GM18498 (cell line): ENCODE data around the gene PFKFB4.
"Not testable (repeated sequence)": the region's sequence is repeated elsewhere in the genome, so short reads cannot be mapped to it uniquely, and the experiment has no call there.

Source experiments
- ATAC-seq: cut with Tn5 transposase; IDR thresholded peaks from one replicate; pipeline ENCODE4 v1.9.1; 2021; ENCODE audit warnings: mild to moderate bottlenecking, moderate library complexity; ENCODE audit not compliant: unreplicated experiment

The PFKFB4 gene

DNA sequence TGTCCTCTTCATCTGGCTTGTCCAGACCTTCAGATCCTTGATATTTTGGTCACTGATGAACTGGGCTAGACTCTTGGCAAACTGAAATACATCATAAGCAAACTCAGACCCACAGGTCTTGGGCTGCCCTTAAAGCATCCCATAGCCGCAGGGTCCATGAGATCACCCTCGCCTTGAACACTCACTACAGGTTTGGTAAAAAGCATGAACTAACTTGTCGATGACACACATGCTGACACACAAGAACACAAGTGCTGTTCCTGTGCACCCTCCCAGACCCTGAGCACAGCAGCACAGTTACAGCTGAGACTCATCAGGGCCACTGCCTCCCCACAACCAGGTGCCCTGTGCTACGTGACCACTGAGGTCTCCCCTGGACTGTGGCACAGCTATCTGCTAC lies 21.0 kb downstream of the PFKFB4 start:
- no peak for ATAC-seq

DNA sequence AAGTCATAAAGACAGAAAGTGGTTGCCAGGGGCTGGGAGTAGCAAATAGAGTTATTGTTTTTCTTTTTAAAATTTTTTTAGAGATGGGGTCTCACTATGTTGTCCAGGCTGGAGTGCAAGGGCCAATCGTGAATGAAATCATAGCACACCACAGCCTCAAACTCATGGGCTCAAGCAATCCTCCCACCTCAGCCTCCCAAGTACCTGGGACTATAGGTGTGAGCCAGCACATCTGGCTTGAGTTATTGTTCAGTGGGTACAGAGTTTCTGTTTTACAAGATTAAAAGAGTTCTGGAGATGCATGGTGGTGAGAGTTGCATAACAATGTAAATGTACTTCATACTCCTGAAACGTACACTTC lies 23.6 kb downstream of the PFKFB4 start:
- ATAC-seq, result no peak

DNA sequence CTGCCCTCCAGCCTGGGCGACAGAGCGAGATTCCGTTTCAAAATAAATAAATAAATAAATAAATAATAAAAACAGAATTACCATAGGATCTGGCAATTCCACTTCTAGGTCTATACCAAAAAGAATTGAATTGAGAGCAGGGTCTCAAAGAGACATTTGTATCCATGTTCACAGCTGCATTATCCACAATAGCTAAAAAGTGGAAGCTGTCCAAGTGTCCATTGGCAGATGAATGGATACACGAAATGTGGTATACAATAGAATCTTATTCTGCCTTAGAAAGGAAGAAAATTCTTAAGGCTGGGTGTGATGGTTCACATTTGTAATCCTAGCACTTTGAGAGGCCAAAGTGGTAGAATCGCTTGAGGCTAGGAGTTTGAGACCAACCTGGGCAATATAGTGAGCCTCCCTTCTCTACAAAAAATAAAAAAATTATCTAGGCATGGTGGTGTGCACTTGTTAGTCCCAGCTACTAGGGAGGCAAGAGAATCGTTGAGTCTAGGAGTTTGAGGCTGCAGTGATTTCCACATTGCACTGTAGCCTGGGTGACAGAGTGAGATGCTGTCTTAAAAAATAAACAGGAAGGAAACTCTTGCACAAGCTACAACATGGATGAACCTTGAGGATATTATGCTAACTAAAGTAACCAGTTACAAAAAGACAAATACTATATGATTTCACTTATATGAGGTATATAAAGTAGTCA lies 24.2 kb downstream of the PFKFB4 start:
- no peak for ATAC-seq

DNA sequence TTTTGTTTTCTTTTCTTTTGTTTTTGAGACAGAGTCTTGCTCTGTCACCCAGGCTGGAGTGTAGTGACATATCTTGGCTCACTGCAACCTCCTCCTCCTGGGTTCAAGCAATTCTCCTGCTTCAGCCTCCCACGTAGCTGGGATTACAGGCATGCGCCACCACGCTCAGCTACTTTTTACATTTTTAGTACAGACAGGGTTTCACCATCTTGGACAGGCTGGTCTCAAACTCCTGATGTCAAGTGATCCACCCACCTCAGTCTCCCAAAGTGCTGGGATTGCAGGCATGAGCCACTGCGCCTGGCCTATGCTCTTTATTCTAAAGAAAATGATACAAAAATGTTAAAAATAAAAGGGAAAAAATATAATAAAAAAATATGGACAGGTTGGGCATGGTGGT lies 25.9 kb downstream of the PFKFB4 start:
- ATAC-seq, result not testable (repeated sequence)

DNA sequence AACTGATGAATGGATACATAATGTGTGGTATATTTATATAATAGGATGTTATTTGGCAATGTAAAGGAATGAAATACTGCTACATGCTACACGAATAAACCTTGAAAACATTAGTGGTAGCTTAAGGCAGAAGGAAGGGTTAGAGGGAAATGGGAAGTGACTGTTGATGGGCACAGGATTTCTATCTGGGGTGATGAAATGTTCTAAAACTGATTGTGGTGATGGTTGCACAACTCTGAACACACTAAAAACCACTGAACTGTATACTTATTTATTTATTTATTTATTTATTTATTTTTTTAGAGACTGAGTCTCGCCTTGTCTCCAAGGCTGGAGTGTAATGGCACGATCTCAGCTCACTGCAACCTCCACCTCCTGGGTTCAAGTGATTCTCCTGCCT lies 27.8 kb downstream of the PFKFB4 start:
- ATAC-seq, result no peak

DNA sequence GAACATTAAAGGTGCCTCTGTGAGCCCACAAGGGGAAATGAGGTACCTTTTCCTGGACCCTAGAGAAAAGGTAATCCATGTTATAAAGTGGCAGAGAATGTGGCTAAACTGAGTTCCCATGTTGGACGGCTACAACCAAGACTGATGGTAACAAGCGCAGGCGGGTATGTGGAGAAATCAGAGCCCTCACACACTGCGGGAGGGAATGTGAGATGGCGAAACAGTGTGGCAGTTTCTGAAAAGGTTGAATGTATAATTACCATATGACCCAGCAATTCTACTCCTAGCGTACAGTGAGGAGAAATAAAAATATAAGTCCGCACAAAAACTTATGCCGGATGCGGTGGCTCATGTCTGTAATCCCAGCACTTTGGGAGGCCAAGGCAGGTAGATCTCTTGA lies 28.6 kb downstream of the PFKFB4 start:
- ATAC-seq, result no peak

DNA sequence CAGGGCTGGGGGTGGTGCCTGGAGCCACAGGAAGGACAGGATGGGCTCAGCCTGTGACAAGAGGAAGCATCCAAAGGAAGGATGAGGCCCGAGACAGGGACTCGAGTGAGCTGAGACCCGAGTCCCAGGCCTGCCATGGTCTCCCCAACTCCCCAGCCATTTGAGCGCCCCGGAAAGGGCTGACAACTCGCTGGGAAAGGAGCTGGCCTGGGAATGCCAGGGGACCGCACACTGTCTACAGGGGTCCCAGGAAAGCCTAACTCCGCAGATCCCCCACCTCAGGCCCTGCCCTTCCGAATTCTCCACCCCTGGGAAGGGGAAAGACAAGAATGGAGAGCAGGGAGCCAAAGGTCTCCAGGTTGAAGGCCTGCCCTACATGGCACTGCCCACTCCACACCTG lies 31.6 kb downstream of the PFKFB4 start:
- ATAC-seq, result no peak

DNA sequence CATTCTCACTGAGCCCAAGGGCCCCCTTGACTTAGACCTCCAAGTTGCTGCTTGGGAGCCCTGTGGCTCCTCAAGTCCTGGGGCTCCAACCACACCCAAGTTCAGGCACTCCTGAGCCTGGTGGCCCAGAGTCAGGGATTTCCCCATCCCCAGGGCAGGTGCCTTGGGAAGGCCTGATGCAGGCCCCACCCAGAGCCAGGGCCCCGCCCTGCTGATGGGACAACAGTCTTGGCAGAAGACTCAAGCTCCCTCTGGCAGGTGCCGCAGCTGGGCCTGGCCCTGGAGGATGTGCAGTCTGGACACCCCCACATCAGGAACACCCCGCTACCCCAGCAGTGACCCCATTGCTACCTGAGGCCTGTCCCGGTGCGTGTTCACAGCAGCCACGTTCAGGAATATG lies 35.0 kb downstream of the PFKFB4 start:
- ATAC-seq, result no peak

DNA sequence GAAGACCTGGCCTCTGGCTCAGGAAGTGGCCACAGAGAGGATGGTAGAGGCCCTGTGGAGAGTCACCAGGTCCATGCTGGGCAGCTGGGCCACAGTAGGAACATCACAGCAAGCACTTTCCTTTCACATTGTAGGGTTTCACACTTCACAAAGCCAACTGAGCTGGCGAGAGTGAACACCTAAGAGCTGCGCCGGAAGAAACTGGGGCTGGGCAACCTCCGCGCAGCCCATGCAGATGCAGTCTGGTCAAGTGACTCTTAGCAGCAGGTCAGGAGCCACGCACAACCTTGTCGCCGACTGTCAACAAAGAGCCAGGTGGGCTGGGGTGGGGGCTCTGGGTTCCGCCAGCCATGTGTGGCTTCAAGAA lies 37.3 kb downstream of the PFKFB4 start:
- no peak for ATAC-seq

DNA sequence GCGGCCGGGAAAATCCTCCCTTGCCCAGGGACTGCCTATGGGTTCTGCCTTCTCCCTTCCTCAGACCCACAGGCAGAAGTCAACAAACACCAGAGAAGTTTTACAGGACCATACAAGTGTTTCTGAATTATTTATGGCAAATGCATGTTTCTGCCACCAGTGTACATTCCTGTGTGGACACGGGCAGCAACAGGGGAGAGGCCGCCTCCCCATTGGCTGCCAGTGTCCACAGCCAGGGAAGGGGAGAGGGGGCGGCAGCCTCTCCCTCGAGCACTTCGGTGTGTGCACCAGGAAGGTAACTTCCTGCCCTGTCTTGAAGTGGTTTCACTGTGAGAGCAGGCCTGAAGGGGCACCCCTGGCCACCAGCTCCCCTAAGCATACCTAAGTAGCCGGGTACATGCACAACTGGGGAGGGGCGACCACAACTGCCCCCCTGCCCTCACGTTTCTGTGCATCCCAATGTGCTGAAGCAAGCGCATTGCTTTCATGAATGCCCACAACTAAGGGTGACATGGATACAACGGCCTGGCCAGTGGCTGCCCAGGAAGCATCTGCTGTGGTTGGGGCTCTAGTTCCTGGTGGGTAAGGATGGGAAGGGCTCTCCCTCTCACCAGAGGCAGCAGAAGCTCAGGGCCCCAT lies 37.8 kb downstream of the PFKFB4 start:
- ATAC-seq, result no peak

DNA sequence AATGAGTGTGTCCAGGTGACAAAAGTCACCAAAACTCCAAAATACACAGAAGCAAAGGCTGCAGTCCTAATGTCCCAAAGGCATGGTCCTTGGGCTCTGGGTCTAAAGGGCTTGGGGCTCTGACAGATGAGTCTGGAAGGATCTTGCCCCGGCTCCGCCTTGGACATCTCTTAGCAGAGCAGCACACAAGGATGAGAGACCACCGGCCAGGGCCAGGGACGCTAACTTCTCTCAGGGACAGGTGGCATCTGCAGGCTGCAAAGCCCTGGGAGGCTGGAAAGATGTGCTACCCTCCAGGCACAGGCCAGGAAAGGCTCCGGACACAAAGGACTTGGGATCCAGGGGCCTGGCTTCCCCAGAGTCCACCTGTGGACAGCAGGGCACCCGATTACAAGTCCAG lies 38.5 kb downstream of the PFKFB4 start:
- ATAC-seq, result no peak

DNA sequence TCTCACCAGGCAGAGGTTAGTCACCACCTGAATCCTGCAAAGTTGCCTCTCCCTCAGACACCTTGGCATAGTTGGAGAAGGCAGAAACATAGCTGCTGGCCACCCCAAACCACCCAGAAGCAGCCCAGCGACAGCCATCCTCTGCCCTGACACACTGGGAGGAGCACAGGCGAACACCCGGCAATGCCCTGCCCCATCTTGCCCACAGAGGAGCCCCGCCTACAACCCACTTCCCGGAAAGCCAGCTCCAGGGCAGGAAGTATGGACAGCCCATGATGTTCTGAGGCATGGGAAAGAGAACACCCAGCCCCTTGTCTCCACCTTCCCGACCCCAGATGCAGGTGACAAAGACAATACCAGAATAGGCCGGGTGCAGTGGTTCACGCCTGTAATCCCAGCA lies 40.0 kb downstream of the PFKFB4 start:
- ATAC-seq, result no peak

DNA sequence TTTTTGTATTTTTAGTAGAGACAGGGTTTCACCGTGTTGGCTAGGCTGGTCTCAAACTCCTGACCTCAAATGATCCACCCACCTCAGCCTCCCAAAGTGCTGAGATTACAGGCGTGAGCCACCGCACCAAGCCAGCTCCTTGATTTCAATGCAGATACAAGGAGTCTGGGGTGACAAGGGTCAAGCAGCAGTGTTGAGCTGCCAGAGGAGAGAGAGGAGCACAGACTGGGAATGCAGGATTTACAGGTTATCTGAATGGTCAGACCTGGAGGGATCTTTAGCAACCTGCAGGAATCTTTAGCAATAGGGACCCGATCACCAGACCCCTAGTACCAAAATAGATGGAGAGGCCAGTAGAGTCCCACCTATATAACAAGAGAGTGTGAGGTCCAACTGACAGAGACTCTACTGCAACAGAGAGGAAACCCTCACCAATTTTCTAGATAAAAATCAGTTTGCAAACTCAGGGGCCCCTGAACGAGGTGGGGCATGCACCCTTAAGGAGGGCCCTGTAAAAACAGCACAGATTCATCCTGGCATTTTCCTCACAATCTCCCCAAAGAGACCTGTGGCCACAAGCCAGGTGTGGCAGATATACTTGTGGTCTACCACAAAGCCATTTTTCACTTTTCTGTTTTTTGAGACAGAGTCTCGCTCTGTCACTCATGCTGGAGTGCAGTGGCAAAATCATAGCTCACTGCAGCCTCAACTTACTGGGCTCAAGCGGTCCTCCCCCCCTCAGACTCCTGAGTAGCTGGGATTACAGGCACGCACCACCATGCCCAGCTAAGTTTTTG lies 42.0 kb downstream of the PFKFB4 start:
- ATAC-seq, result no peak

DNA sequence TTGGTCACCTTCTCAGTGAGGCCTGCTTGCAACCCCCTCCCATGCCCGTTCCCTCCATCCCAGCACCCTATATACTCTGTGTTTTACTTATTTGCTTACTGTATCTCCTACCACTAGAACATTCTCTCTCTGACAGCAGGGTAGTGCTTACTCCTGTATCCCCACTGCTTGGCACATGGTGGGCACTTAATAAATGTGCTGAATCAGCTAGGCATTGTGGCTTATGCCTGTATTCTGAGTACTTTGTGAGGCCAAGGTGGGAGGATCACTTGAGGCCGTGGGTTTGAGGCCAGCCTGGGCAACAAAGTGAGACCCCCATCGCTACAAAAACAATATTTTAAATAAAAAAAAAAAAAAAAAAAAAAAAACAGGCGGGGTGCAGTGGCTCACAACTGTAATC lies 45.1 kb downstream of the PFKFB4 start:
- ATAC-seq, result no peak

DNA sequence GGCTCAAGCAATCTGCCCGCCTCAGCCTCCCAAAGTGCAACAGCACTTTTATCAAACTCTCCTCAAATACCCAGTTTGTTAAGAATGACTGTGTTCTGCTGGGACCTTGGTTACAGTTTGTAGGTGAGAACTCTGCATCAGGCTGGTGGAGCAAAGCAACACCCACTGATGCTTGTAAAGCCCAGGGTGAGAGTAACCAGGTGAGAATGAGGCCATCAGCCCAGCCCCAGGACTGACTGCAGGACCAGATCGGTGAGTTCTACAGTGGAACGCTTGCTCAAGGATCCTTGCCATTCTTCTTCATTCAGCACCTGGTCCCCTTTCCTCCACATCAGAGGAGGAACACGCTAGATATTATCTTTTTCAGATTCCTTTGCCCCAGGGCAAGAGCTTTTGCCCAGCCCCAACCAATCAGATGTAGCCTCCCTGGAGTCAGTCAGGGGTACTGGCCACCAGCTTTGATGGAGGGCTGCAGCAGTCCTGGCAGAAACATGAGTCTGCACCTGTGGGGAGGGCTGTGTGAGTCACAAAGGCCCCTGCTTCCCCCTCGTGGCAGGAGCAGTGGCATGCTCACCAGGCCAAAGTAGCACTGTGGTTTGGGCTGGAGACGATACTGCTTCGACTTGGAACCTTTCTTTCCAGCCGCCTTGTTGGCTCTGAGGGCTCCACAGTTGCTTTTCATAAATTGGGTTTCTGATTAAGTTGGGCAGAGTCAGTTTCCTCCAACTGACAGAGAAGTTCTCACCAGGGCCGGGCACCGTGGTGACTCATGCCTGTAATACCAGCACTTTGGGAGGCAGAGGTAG lies 49.1 kb downstream of the PFKFB4 start:
- ATAC-seq, result peak; percentile 62

DNA sequence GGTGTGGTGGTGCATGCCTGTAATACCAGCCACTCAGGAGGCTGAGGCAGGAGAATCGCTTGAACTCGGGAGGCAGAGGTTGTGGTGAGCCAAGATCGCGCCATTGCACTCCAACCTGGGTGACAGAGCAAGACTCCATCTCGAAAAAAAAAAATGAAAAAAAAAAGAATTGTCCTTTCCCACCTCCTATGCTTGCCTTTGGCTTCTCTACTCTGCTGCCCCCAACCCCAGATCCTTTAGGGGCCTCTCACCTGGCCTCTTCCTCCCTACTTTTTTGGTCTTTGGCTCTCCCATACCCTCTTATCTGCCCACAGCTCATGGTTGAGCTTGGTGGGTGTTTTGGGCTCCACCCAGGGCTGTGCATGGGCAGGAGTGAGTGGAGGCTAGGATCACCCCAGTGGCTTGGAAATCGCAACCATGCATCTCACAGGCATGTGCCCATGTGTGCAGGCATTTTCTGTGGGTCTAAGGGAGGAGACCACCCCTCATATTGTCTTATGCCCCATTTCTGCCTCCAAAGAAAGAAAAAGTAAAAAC lies 50.6 kb downstream of the PFKFB4 start:
- no peak for ATAC-seq

DNA sequence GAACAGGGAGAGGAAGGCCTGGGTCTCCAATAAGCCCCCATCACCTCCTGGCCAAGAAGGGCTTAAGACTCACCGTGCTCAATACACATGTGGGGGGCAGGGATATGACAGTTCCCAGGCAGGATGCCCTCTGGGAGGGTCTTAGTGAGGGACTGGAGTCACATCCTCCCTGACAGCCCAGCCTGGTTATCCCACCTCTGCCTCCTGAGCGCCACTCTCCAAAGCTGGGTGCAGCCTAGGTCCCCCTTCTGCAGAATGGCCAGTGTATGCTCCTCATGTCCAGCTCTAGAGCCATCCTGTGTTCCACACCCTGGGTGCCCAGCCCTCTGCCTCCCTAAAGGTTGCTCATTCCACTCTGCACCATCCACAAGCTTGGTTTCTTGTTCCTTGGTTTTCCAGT lies 51.5 kb downstream of the PFKFB4 start:
- no peak for ATAC-seq

DNA sequence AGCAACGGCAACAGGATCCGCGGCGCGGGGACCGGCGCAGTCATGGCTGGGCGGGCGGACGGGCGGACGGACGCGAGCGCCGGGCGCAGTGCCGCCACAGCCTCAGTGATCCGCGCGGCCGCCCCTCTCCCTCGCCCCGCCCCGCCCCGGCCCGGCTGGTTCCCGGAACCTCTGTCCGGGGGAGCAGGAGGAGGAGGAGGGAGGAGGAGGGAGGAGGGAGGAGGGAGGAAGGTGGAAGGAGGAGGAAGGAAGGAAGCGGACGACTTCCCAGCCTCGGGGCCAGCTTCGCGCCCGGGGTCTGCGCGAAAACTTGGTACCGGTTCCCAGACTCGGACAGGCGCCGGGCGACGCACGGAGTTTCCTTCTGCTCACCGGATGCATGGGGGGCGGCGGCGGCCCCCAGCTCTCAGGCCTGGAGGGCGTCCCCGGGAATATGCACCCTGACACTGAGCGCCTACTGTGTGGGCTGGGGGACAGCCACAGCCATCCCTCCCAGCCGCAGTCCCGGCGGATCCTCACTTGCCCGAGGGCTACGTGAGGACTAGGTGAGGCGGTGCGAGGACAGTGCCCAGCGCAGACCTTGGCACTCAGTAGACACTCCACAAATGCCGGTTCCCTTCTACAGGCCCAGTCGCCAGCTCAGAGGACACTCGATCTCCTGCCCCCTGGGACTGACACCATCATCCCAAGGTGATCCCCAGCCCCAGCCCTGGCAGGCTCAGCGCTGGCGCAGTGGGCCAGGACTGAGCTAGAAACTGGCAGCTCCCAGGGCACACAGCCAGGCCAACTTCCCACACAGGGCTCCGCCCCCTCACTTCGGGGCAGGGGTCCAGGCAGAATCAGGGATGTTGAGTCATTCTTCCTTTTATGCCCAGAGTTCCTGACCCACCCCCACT lies 52.3 kb downstream of the PFKFB4 start, which contains the start of gene SHISA5:
Gene SHISA5, minus strand, starts transcription at position 124 of the 896 bp plus-strand sequence. Its CDS starts 80 bp downstream, at position 44.
- ATAC-seq, result peak; percentile 51

DNA sequence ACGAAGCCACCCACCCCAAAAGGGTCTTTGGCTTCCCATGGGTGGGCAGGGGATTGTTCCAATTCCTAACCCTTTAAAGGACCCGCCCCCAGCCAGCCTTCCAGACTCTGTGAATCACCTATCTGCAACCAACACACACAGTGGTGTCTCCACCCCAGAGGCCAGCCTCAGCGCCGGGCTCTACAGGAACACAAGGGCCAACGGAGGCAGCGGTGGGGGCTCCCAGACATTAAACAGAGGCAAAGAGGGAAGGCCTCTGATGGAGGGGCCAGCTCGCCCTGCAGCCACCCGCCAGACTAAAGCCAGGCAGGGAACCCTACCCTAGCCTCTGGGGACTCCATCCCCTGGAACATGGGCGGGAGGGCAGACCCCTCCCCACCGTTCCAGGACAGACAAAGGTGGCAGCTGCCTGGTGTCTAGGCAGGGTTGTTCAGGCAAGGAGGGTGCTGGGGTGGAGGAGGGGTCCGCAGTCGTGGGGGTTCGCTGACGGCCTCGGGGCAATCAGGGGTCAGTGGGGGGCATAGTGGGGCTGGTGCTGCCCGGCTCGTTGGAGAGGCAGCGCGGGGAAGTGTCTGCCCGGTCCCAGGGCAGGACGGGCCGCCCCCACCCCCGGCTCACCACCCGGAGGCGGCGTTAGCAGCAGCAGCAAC lies 53.1 kb downstream of the PFKFB4 start:
- no peak for ATAC-seq
